BLaER1 (cell line): Measurements from ENCODE around the gene KRTAP1-4.
"Not testable (repeated sequence)": the region's sequence is repeated elsewhere in the genome, so short reads cannot be mapped to it uniquely, and the experiment has no call there.

Source experiments
- H3K27ac ChIP-seq: shearing (Covaris generic); formaldehyde crosslinking; 2 replicates; pipeline ENCODE4 v1.8.1; 2022
- H3K27me3 ChIP-seq: shearing (Covaris generic); formaldehyde crosslinking; 2 replicates; pipeline ENCODE4 v1.8.1; 2022
- H3K36me3 ChIP-seq: shearing (Covaris generic); formaldehyde crosslinking; 2 replicates; pipeline ENCODE4 v1.8.1; 2022
- H3K4me1 ChIP-seq: shearing (Covaris generic); formaldehyde crosslinking; 2 replicates; pipeline ENCODE4 v1.8.1; 2022
- H3K4me2 ChIP-seq: shearing (Covaris generic); formaldehyde crosslinking; 2 replicates; pipeline ENCODE4 v1.8.1; 2022
- H3K4me3 ChIP-seq: shearing (Covaris generic); formaldehyde crosslinking; 2 replicates; pipeline ENCODE4 v1.8.1; 2022
- H3K9ac ChIP-seq: shearing (Covaris generic); formaldehyde crosslinking; 2 replicates; pipeline ENCODE4 v1.8.1; 2022
- H3K9me3 ChIP-seq: shearing (Covaris generic); formaldehyde crosslinking; 2 replicates; pipeline ENCODE4 v1.8.1; 2022
- H4K20me1 ChIP-seq: shearing (Covaris generic); formaldehyde crosslinking; 2 replicates; pipeline ENCODE4 v1.8.1; 2022
- Cebpa-rat ChIP-seq: shearing (Covaris generic); IDR thresholded peaks from 2 replicates; pipeline ENCODE4 v1.8.1; 2022

KRTAP1-4 gene

GRCh38 chr17:41049110-41049509 lies 19.1 kb upstream of the KRTAP1-4 start:
- no peak overlapping the region for H3K9ac ChIP-seq
- H3K4me2 ChIP-seq, result no peak overlapping the region
- H3K27me3 ChIP-seq, result no peaks in the 10 kb centered on the region
- no peak overlapping the region for H3K4me3 ChIP-seq
- no peaks in the 10 kb centered on the region for H3K36me3 ChIP-seq
- H4K20me1 ChIP-seq, result no peaks in the 10 kb centered on the region
- no peak overlapping the region for H3K27ac ChIP-seq
- no peaks in the 10 kb centered on the region for H3K4me1 ChIP-seq
- TF ChIP-seq Cebpa-rat, result no peak
- H3K9me3 ChIP-seq, result no peaks in the 10 kb centered on the region; the same call in 1 of the 2 replicates

GRCh38 chr17:41048441-41048840 lies 18.4 kb upstream of the KRTAP1-4 start:
- H3K27ac ChIP-seq, result no peak overlapping the region
- no peaks in the 10 kb centered on the region for H3K36me3 ChIP-seq
- H3K9ac ChIP-seq, result no peak overlapping the region

GRCh38 chr17:41046735-41047465 lies 16.9 kb upstream of the KRTAP1-4 start, which contains the start of gene KRTAP2-1:
TSS of gene KRTAP2-1 (minus strand) at chr17:41047316. CDS start at chr17:41047267, 49 bp downstream.
- H3K4me3 ChIP-seq, H3K27ac ChIP-seq, H3K4me1 ChIP-seq, H4K20me1 ChIP-seq, H3K9me3 ChIP-seq, H3K9ac ChIP-seq, H3K27me3 ChIP-seq, H3K36me3 ChIP-seq, H3K4me2 ChIP-seq: not testable (repeated sequence)

More at GRCh38 chr17:41048441-41048840, 18.4 kb upstream of the KRTAP1-4 start:
- Histone ChIP-seq H3K4me1 (no peaks in the 10 kb centered on the region), H4K20me1 (no peaks in the 10 kb centered on the region), H3K9me3 (peaks cover 4% of the 10 kb centered on the region; the same call in 1 of the 2 replicates), H3K4me2 (no peak overlapping the region), H3K4me3 (no peak overlapping the region), H3K27me3 (no peaks in the 10 kb centered on the region)
- no peak for TF ChIP-seq Cebpa-rat

- Histone ChIP-seq H3K9ac (no peak overlapping the region), H3K27ac (no peak overlapping the region), H3K36me3 (no peaks in the 10 kb centered on the region), H3K27me3 (no peaks in the 10 kb centered on the region), H3K9me3 (peaks cover 9% of the 10 kb centered on the region; the same call in 1 of the 2 replicates), H4K20me1 (no peaks in the 10 kb centered on the region), H3K4me2 (no peak overlapping the region), H3K4me1 (no peaks in the 10 kb centered on the region), H3K4me3 (no peak overlapping the region)
- no peak for TF ChIP-seq Cebpa-rat
Measured at GRCh38 chr17:41042953-41043352, 13.0 kb upstream of the KRTAP1-4 start.

GRCh38 chr17:41040783-41041571 lies 11.0 kb upstream of the KRTAP1-4 start, which contains the start of gene KRTAP1-1:
TSS of gene KRTAP1-1 (minus strand) at chr17:41041450. CDS start at chr17:41041397, 53 bp downstream.
- not testable (repeated sequence) for H3K27ac ChIP-seq, H3K9me3 ChIP-seq, H3K27me3 ChIP-seq, H3K36me3 ChIP-seq, H3K4me1 ChIP-seq, H4K20me1 ChIP-seq, H3K9ac ChIP-seq, H3K4me3 ChIP-seq, H3K4me2 ChIP-seq

- no peaks in the 10 kb centered on the region for H3K27me3 ChIP-seq
- no peak for TF ChIP-seq Cebpa-rat
Measured at GRCh38 chr17:41037853-41038350, 7.9 kb upstream of the KRTAP1-4 start.

GRCh38 chr17:41034346-41034935 lies 4.4 kb upstream of the KRTAP1-4 start, which contains the start of gene KRTAP1-3:
TSS of gene KRTAP1-3 (minus strand) at chr17:41034874. CDS start at chr17:41034821, 53 bp downstream.
- not testable (repeated sequence) for H3K4me2 ChIP-seq, H3K9me3 ChIP-seq, H3K36me3 ChIP-seq, H3K4me1 ChIP-seq, H3K9ac ChIP-seq, H3K27ac ChIP-seq, H3K27me3 ChIP-seq, H4K20me1 ChIP-seq, H3K4me3 ChIP-seq

More at GRCh38 chr17:41037853-41038350, 7.9 kb upstream of the KRTAP1-4 start:
- Histone ChIP-seq H3K27ac (no peak overlapping the region), H3K4me2 (no peak overlapping the region), H3K36me3 (no peaks in the 10 kb centered on the region), H4K20me1 (no peaks in the 10 kb centered on the region), H3K4me3 (no peak overlapping the region), H3K4me1 (no peaks in the 10 kb centered on the region), H3K9ac (no peak overlapping the region), H3K9me3 (peaks cover 2% of the 10 kb centered on the region; the same call in 1 of the 2 replicates)

GRCh38 chr17:41026715-41027471 lies 3.1 kb downstream of the KRTAP1-4 start, which contains the start of gene KRTAP1-5:
TSS of gene KRTAP1-5 (minus strand) at chr17:41027208. CDS start at chr17:41027155, 53 bp downstream.
- H3K27me3 ChIP-seq, result no peaks in the 10 kb centered on the region
- H3K4me3 ChIP-seq, result no peak within 1 kb of the TSS
- H3K9me3 ChIP-seq, result no peaks in the 10 kb centered on the region
- no peaks in the 10 kb centered on the region for H3K4me1 ChIP-seq
- no peak within 1 kb of the TSS for H3K9ac ChIP-seq
- TF ChIP-seq Cebpa-rat, result no peak
- H3K4me2 ChIP-seq, result no peak within 1 kb of the TSS
- no peak within 1 kb of the TSS for H3K27ac ChIP-seq
- H4K20me1 ChIP-seq, result no peaks in the 10 kb centered on the region
- no peaks in the 10 kb centered on the region for H3K36me3 ChIP-seq

- Histone ChIP-seq H3K4me3 (no peak overlapping the region), H3K4me2 (no peak overlapping the region), H3K36me3 (no peaks in the 10 kb centered on the region), H3K27me3 (no peaks in the 10 kb centered on the region), H3K9ac (no peak overlapping the region), H3K4me1 (no peaks in the 10 kb centered on the region), H3K9me3 (0 out of 2 replicates have a peak, but pooled peaks cover 6% of the 10 kb centered on the region), H4K20me1 (no peaks in the 10 kb centered on the region), H3K27ac (no peak overlapping the region)
- no peak for TF ChIP-seq Cebpa-rat
Measured at GRCh38 chr17:41024697-41025096, 5.3 kb downstream of the KRTAP1-4 start.
